Lung (tissue), 13 donors: Measurements from ENCODE around the gene SLC27A3. TPM values are rescaled to one million over a fixed set of nuclear protein-coding genes. Genes with fewer than 3 reads are reported as not detected.

Source experiments
- ATAC-seq: fragments of 200-7000 bp; cut with Tn5 transposase; one replicate; pipeline ENCODE4 v1.9.1; 2020; ENCODE audit warnings: moderate number of reproducible peaks; ENCODE audit not compliant: insufficient read depth, low FRiP score
- DNase-seq, 3 donors: peaks; one replicate each; pipeline ENCODE4 v3.0.0-alpha.2; 2013 to 2017
- H3K27ac ChIP-seq, 2 donors: one replicate each; pipeline ENCODE4 v1.5.1; 2013; ENCODE audit warnings: mild to moderate bottlenecking in 2 of 2, moderate library complexity in 2 of 2, control low read depth in 1 of 2, inconsistent platforms in 1 of 2, low read depth in 1 of 2, low read length in 1 of 2
- H3K27me3 ChIP-seq, 3 donors: one replicate each; pipeline ENCODE4 v1.5.1; 2013; ENCODE audit warnings: low read length in 2 of 3; ENCODE audit not compliant: control insufficient read depth in 3 of 3, insufficient read depth in 3 of 3
- H3K36me3 ChIP-seq, 4 donors: one replicate each; pipeline ENCODE4 v1.5.1; 2013; ENCODE audit warnings: low read length in 4 of 4, mild to moderate bottlenecking in 1 of 4, moderate library complexity in 1 of 4; ENCODE audit not compliant: control insufficient read depth in 4 of 4, insufficient read depth in 4 of 4
- H3K4me1 ChIP-seq, 5 donors: one replicate each; pipeline ENCODE4 v1.5.1; 2013; ENCODE audit warnings: low read length in 5 of 5, mild to moderate bottlenecking in 2 of 5, moderate library complexity in 1 of 5; ENCODE audit not compliant: control insufficient read depth in 5 of 5, insufficient read depth in 5 of 5
- H3K4me3 ChIP-seq: one replicate; pipeline ENCODE4 v1.5.1; 2013; ENCODE audit warnings: mild to moderate bottlenecking, control low read depth, moderate library complexity
- H3K9ac ChIP-seq, 2 donors: one replicate each; pipeline ENCODE4 v1.5.1; 2013; ENCODE audit warnings: low read length in 2 of 2, control low read depth in 1 of 2; ENCODE audit not compliant: insufficient read depth in 1 of 2
- H3K9me3 ChIP-seq, 4 donors: one replicate each; pipeline ENCODE4 v1.5.1; 2013; ENCODE audit warnings: low read length in 3 of 4, mild to moderate bottlenecking in 1 of 4, moderate library complexity in 1 of 4; ENCODE audit not compliant: control insufficient read depth in 4 of 4, insufficient read depth in 3 of 4
- CTCF ChIP-seq: IDR thresholded peaks from 2 replicates; pipeline ENCODE4 v1.5.1; 2012; ENCODE audit warnings: mild to moderate bottlenecking; ENCODE audit errors: control extremely low read depth, extremely low read depth
- WGBS, 2 donors: extraction: QIAGEN DNeasy Blood & Tissue Kit; methylation state at CpG; one replicate each; pipeline ENCODE4 v1.1.7; 2013; 5-methylcytosine and 5-hydroxymethylcytosine counted together
- polyA plus RNA-seq, 2 donors: library from polyadenylated mRNA; stranded (reverse); fragments of 200-250 nt; gene quantifications; one replicate each; pipeline ENCODE4 v1.2.1, GENCODE V29; 2013
- small RNA-seq: library from RNA; depleted of rRNA; stranded (forward); fragments of <200 nt; gene quantifications from one replicate; pipeline ENCODE3, GENCODE V24; 2014; ENCODE audit warnings: low replicate concordance
- total RNA-seq, 2 donors: library from RNA; depleted of rRNA in 1 of 2; stranded (reverse); fragments of >200 nt in 1 of 2; gene quantifications; one replicate each; pipeline ENCODE4 v1.2.1, GENCODE V29; 2014 to 2021
- donor health status: control.
- donor health status: control.
- donor health status: Bipolar disorder and iron deficiency.
- donor health status: healthy.
- donor health status: DM: yes; HTN: yes; CAD: no.

The SLC27A3 gene
- total and polyA plus RNA-seq, 4 donors = 15.8 to 223 (median 108) TPM

- TF ChIP-seq CTCF = no peak
- H3K27me3 ChIP-seq = no peaks in the 10 kb centered on the region
- no peak overlapping the region for H3K4me3 ChIP-seq
- no peaks in the 10 kb centered on the region for H3K4me1 ChIP-seq
- no peaks in the 10 kb centered on the region for H3K9me3 ChIP-seq
- H3K27ac ChIP-seq = no peak overlapping the region
- peaks cover 25 to 58% (median 31%) of the 10 kb centered on the region in 4 donors for H3K36me3 ChIP-seq
- DNase-seq (no peak), ATAC-seq (no peak)
- 90 to 92% methylated on average over 13 of the region's 13 CpGs for WGBS, 2 donors
- no peak overlapping the region for H3K9ac ChIP-seq
These were observed 41.2 kb downstream of the SLC27A3 start for GRCh38 chr1:153816283-153816889.

- no peak for TF ChIP-seq CTCF
- Histone ChIP-seq H3K4me1 (no peaks in the 10 kb centered on the region), H3K4me3 (no peak overlapping the region), H3K9ac (no peak overlapping the region), H3K27me3 (no peaks in the 10 kb centered on the region), H3K36me3 (peaks cover 17 to 36% (median 20%) of the 10 kb centered on the region in 4 donors), H3K27ac (no peak overlapping the region), H3K9me3 (no peaks in the 10 kb centered on the region)
- 84% methylated on average over 2 of the region's 2 CpGs for WGBS, 2 donors
- DNase-seq = no peak
- no peak for ATAC-seq
These were observed 43.7 kb downstream of the SLC27A3 start for GRCh38 chr1:153818876-153819275.

GRCh38 chr1:153827168-153827964 is 52.2 kb downstream of the SLC27A3 start:
- no peak overlapping the region for H3K4me3 ChIP-seq
- H3K36me3 ChIP-seq = peaks cover 8 to 19% (median 16%) of the 10 kb centered on the region in 4 donors
- TF ChIP-seq CTCF = no peak
- no peak overlapping the region for H3K9ac ChIP-seq
- H3K4me1 ChIP-seq = no peaks in the 10 kb centered on the region
- ATAC-seq (no peak), DNase-seq (no peak)
- WGBS, 2 donors = 91 to 92% methylated on average over 6 of the region's 6 CpGs
- no peaks in the 10 kb centered on the region for H3K27me3 ChIP-seq
- no peaks in the 10 kb centered on the region for H3K9me3 ChIP-seq
- no peak overlapping the region for H3K27ac ChIP-seq

Small RNAs within 50 kb of the gene (small RNA-seq; reads per million reads assigned to genes)
- not detected for gene RF00019

Other genes starting within 250 kb of the SLC27A3 start
- 1,000 to 10,000 TPM in 1 of 2 donors, 100 to 1,000 TPM in 1; 165 to 1,591 TPM for gene S100A6, start 239.4 kb upstream of the SLC27A3 start, total RNA-seq
- gene S100A6, start 239.4 kb upstream of the SLC27A3 start, polyA plus RNA-seq = over 10,000 TPM in 1 of 2 donors, 1,000 to 10,000 TPM in 1; 2,413 to 10,136 TPM
- under 1 TPM in 1 of 2 donors, not detected in 1; 0.31 TPM for gene S100A5, start 234.5 kb upstream of the SLC27A3 start, total RNA-seq
- under 1 TPM; 0.31 to 0.32 TPM for gene S100A5, start 234.5 kb upstream of the SLC27A3 start, polyA plus RNA-seq
- gene S100A4, start 229.6 kb upstream of the SLC27A3 start, total RNA-seq = 100 to 1,000 TPM in 1 of 2 donors, 10 to 100 TPM in 1; 44.0 to 665 TPM
- gene S100A4, start 229.6 kb upstream of the SLC27A3 start, polyA plus RNA-seq = 1,000 to 10,000 TPM in 1 of 2 donors, 100 to 1,000 TPM in 1; 860 to 2,351 TPM
- 1 to 10 TPM; 3.0 to 5.4 TPM for gene S100A3, start 226.1 kb upstream of the SLC27A3 start, total RNA-seq
- 1 to 10 TPM; 6.5 to 8.0 TPM for gene S100A3, start 226.1 kb upstream of the SLC27A3 start, polyA plus RNA-seq
- 10 to 100 TPM in 1 of 2 donors, 1 to 10 TPM in 1; 1.1 to 41.2 TPM for gene S100A2, start 209.6 kb upstream of the SLC27A3 start, total RNA-seq
- gene S100A2, start 209.6 kb upstream of the SLC27A3 start, polyA plus RNA-seq = 100 to 1,000 TPM in 1 of 2 donors, 10 to 100 TPM in 1; 68.4 to 261 TPM
- 100 to 1,000 TPM in 1 of 2 donors, 10 to 100 TPM in 1; 70.6 to 119 TPM for gene S100A16, start 162.3 kb upstream of the SLC27A3 start, total RNA-seq
- gene S100A16, start 162.3 kb upstream of the SLC27A3 start, polyA plus RNA-seq = 100 to 1,000 TPM; 162 to 182 TPM
- 100 to 1,000 TPM in 1 of 2 donors, 10 to 100 TPM in 1; 78.5 to 150 TPM for gene S100A14, start 159.1 kb upstream of the SLC27A3 start, total RNA-seq
- 100 to 1,000 TPM; 157 to 326 TPM for gene S100A14, start 159.1 kb upstream of the SLC27A3 start, polyA plus RNA-seq
- 10 to 100 TPM; 36.2 to 92.1 TPM for gene S100A13, start 147.9 kb upstream of the SLC27A3 start, total RNA-seq
- gene S100A13, start 147.9 kb upstream of the SLC27A3 start, polyA plus RNA-seq = 100 to 1,000 TPM in 1 of 2 donors, 10 to 100 TPM in 1; 80.9 to 168 TPM
- gene S100A1, start 147.0 kb upstream of the SLC27A3 start, total RNA-seq = 1 to 10 TPM in 1 of 2 donors, not detected in 1; 1.8 TPM
- under 1 TPM; 0.31 to 0.91 TPM for gene S100A1, start 147.0 kb upstream of the SLC27A3 start, polyA plus RNA-seq
- gene CHTOP, start 141.3 kb upstream of the SLC27A3 start, total RNA-seq = 10 to 100 TPM; 60.5 to 76.6 TPM
- gene CHTOP, start 141.3 kb upstream of the SLC27A3 start, polyA plus RNA-seq = 10 to 100 TPM; 51.2 to 56.3 TPM
- gene SNAPIN, start 116.7 kb upstream of the SLC27A3 start, total RNA-seq = 10 to 100 TPM; 29.7 to 37.4 TPM
- 10 to 100 TPM; 26.3 to 38.1 TPM for gene SNAPIN, start 116.7 kb upstream of the SLC27A3 start, polyA plus RNA-seq
- gene ILF2, start 104.4 kb upstream of the SLC27A3 start, total RNA-seq = 100 to 1,000 TPM; 101 to 121 TPM
- 100 to 1,000 TPM in 1 of 2 donors, 10 to 100 TPM in 1; 46.7 to 133 TPM for gene ILF2, start 104.4 kb upstream of the SLC27A3 start, polyA plus RNA-seq
- gene NPR1, start 96.7 kb upstream of the SLC27A3 start, total RNA-seq = 10 to 100 TPM; 16.7 to 98.9 TPM
- gene NPR1, start 96.7 kb upstream of the SLC27A3 start, polyA plus RNA-seq = 10 to 100 TPM; 35.9 to 57.7 TPM
- 10 to 100 TPM; 63.5 to 70.4 TPM for gene INTS3, start 47.4 kb upstream of the SLC27A3 start, total RNA-seq
- gene INTS3, start 47.4 kb upstream of the SLC27A3 start, polyA plus RNA-seq = 10 to 100 TPM; 31.3 to 38.6 TPM
- 10 to 100 TPM; 20.8 to 41.7 TPM for gene GATAD2B, start 147.6 kb downstream of the SLC27A3 start, total RNA-seq
- gene GATAD2B, start 147.6 kb downstream of the SLC27A3 start, polyA plus RNA-seq = 1 to 10 TPM; 4.6 to 6.0 TPM
- gene DENND4B, start 171.3 kb downstream of the SLC27A3 start, total RNA-seq = 10 to 100 TPM; 40.5 to 84.7 TPM
- gene DENND4B, start 171.3 kb downstream of the SLC27A3 start, polyA plus RNA-seq = 10 to 100 TPM; 57.2 to 61.6 TPM
- 10 to 100 TPM; 17.7 to 48.7 TPM for gene CRTC2, start 183.2 kb downstream of the SLC27A3 start, total RNA-seq
- 10 to 100 TPM; 41.9 to 43.2 TPM for gene CRTC2, start 183.2 kb downstream of the SLC27A3 start, polyA plus RNA-seq
- gene SLC39A1, start 188.1 kb downstream of the SLC27A3 start, total RNA-seq = 100 to 1,000 TPM in 1 of 2 donors, 10 to 100 TPM in 1; 73.4 to 141 TPM
- 100 to 1,000 TPM; 103 to 247 TPM for gene SLC39A1, start 188.1 kb downstream of the SLC27A3 start, polyA plus RNA-seq
- gene CREB3L4, start 192.5 kb downstream of the SLC27A3 start, total RNA-seq = 10 to 100 TPM; 13.6 to 21.8 TPM
- 10 to 100 TPM in 1 of 2 donors, 1 to 10 TPM in 1; 9.5 to 13.7 TPM for gene CREB3L4, start 192.5 kb downstream of the SLC27A3 start, polyA plus RNA-seq
- 100 to 1,000 TPM; 105 to 146 TPM for gene JTB, start 202.3 kb downstream of the SLC27A3 start, total RNA-seq
- gene JTB, start 202.3 kb downstream of the SLC27A3 start, polyA plus RNA-seq = 100 to 1,000 TPM; 206 to 230 TPM
- 100 to 1,000 TPM in 1 of 2 donors, 10 to 100 TPM in 1; 54.6 to 105 TPM for gene RAB13, start 210.9 kb downstream of the SLC27A3 start, total RNA-seq
- gene RAB13, start 210.9 kb downstream of the SLC27A3 start, polyA plus RNA-seq = 100 to 1,000 TPM; 171 to 229 TPM
- gene RPS27, start 215.4 kb downstream of the SLC27A3 start, total RNA-seq = 1,000 to 10,000 TPM; 1,333 to 1,488 TPM
- 1,000 to 10,000 TPM; 5,278 to 9,554 TPM for gene RPS27, start 215.4 kb downstream of the SLC27A3 start, polyA plus RNA-seq